KOPT-K1 (cell line): ENCODE measurements around the gene DGAT2L6.
A peak's percentile ranks its signal among the peaks of the same experiment; 100 is the strongest.

Experiments used
- H3K27ac ChIP-seq: fragments of 200-600 bp; sonication (generic); 2 replicates; pipeline ENCODE4 v1.5.1; 2016; ENCODE audit warnings: antibody characterized with exemption, mild to moderate bottlenecking, low read depth, low read length; ENCODE audit not compliant: poor library complexity, severe bottlenecking
- H3K36me3 ChIP-seq: fragments of 200-600 bp; sonication (generic); 2 replicates; pipeline ENCODE4 v1.5.1; 2017; ENCODE audit warnings: antibody characterized with exemption, mild to moderate bottlenecking, low read length, moderate library complexity; ENCODE audit not compliant: insufficient read depth
- H3K9me3 ChIP-seq: fragments of 200-600 bp; sonication (generic); 2 replicates; pipeline ENCODE4 v1.5.1; 2017; ENCODE audit warnings: antibody characterized with exemption, low read length, mild to moderate bottlenecking; ENCODE audit not compliant: insufficient read depth, poor library complexity, severe bottlenecking

The DGAT2L6 gene, protein sequence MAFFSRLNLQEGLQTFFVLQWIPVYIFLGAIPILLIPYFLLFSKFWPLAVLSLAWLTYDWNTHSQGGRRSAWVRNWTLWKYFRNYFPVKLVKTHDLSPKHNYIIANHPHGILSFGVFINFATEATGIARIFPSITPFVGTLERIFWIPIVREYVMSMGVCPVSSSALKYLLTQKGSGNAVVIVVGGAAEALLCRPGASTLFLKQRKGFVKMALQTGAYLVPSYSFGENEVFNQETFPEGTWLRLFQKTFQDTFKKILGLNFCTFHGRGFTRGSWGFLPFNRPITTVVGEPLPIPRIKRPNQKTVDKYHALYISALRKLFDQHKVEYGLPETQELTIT

DNA sequence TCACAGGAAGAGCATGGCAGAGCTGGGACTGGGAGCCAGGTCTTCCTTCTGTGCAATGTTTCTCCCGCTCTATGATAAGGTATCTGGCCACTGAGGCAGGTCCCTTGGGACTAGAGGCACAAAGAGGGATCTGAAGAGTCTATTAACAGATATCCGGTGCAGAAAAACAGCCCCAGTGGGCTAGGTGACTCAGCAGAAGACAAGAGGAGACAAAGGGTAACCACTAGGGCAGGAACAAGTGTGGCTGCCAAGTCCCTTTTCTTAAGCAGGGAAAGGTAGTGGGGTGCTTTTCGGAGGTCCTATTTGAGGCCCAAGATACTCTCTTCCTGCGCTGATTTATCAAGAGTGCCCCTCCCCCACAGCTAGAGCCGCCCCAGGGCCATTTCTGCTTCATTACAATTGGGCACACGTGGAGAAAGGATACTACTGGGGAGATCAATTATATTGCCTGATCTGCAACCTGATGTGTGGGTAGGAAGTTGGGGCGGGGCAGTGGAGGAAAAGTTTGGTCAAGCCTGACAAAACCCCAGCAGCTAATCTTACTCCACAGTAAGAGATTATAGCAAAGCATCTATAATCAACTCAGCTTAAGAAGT is at the start of gene DGAT2L6:
TSS of gene DGAT2L6 (plus strand) at position 546 of the 596 bp plus-strand sequence. CDS start 100 bp downstream, outside the sequence.
- Histone ChIP-seq H3K27ac (no peak within 1 kb of the TSS), H3K36me3 (no peaks in the 10 kb centered on the region), H3K9me3 (no peaks in the 10 kb centered on the region)

DNA sequence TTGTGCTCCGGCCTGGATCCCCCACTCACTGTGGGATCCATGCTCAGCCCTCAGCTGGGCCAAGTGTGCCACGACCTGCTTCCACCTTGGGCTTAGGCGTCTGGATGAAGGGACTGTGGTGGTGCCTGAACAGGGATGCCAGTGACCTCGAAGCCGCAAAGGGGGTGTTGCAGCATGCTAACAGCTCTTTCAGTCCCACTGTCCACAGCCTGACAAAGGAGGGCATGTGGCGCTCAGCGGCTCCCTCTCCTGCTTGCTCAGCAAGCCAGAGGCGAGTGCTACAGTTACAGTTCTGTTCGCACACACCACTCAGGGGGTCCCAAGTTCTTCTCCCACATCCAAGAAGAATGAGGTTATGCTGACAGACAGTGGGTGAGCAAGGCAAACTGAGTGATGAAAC is 49.2 kb upstream of the DGAT2L6 start:
- H3K27ac ChIP-seq = no peak overlapping the region
- no peaks in the 10 kb centered on the region for H3K9me3 ChIP-seq

DNA sequence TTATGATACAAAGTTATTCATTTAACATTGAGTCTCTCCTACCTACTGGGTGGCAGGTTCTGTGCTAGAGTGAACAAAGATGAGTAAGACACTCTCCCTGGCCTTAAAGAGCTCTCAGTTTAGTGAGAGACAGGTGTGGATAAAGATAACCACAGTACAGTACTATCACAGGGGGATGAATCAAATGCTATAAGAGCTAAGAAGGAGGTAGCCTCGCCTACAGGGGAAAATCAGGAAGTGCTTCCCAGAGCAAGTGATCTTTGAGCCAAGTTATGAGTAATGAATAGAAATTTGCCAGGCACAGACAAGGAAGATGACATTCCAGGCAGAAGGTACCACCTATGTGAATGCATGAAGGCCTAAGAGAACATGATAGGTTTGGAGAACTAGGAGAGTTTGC is 47.5 kb upstream of the DGAT2L6 start:
- H3K9me3 ChIP-seq = no peaks in the 10 kb centered on the region
- H3K27ac ChIP-seq = no peak overlapping the region
- H3K36me3 ChIP-seq = peaks cover 4% of the 10 kb centered on the region; the same call in 1 of the 2 replicates

More for the DNA sequence above, 49.2 kb upstream of the DGAT2L6 start:
- H3K36me3 ChIP-seq = no peaks in the 10 kb centered on the region

DNA sequence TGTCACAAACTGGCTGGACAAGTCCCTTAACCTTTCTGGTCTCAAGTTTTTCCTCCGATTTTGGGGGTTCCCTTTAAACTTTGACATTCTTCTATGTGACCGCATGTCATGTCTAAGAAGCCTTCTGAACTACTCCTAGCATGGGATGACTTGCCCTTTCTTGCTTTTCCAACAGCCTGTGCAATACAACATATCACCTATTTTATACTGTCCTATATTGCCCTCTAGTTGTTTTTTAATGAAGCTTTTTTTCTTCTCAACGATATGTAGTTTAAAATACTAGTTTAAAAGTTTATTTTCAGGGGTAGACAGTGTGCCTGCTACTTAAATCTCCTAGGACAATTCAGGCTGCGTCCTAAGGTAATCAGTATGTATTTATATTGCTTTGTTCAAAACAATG is 45.1 kb upstream of the DGAT2L6 start:
- Histone ChIP-seq H3K27ac (peak overlapping the region; percentile 31), H3K36me3 (peaks cover 26% of the 10 kb centered on the region), H3K9me3 (no peaks in the 10 kb centered on the region)

DNA sequence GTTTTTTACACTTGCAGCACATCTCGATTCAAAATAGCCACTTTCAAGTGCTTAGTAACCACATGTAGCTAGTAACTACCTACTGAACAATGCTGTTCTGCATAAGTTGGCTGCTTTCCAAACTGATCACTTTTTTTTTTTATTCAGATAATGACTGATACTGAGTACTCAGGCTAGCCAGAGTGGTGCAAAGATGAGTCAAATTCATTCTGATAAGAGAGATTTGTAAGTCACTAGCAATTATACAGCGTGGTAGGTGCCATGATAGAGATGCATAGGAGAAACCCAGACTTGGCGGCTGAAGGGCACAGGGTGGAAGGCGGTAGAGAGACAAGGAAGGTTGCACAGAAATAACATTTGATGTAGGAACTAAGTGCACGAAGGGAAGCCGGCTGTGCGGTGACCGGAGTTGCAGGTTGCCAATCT is 44.4 kb upstream of the DGAT2L6 start:
- H3K27ac ChIP-seq = peak overlapping the region; percentile 84
- H3K36me3 ChIP-seq = peaks cover 32% of the 10 kb centered on the region
- H3K9me3 ChIP-seq = no peaks in the 10 kb centered on the region

DNA sequence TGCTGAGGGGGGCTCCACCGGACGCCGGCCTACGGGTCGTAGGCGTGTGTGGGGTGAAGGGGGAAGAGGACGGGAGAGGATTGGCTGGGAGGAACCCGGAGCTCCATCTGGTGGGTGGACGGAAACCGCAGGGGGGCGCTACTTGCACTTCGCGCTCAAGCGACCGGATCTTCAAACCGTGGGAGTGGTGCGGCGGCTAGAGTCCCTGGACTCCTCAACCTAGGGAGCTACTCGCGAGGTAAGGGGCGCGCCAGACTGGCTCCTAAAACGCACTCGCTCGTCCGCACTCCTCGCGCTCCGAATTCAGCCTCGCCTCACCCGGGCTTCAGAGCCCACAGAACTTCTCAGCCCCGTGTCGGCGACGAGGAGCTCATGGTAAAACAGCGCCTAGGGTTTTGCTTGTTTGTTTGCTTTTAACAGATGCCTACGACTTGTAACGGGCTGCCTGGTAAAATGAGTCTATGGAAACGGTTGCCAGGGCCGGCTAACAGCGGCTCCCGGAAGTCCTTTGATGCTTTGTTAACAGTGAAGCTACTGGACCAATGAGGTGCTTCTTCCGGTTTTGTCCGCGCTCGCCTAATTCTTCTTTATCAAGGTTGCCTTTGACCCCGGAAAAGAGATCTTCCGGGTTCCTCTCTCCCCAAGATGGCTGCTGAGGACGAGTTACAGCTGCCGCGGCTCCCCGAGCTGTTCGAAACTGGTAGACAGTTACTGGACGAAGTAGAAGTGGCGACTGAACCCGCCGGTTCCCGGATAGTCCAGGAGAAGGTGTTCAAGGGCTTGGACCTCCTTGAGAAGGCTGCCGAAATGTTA is 43.8 kb upstream of the DGAT2L6 start, which contains the start of gene IGBP1:
TSS of gene IGBP1 (plus strand) at position 145 of the 813 bp plus-strand sequence. CDS start at position 646, 501 bp downstream.
- Histone ChIP-seq H3K9me3 (no peaks in the 10 kb centered on the region), H3K27ac (peak within 1 kb of the TSS; percentile 84), H3K36me3 (peaks cover 35% of the 10 kb centered on the region)

DNA sequence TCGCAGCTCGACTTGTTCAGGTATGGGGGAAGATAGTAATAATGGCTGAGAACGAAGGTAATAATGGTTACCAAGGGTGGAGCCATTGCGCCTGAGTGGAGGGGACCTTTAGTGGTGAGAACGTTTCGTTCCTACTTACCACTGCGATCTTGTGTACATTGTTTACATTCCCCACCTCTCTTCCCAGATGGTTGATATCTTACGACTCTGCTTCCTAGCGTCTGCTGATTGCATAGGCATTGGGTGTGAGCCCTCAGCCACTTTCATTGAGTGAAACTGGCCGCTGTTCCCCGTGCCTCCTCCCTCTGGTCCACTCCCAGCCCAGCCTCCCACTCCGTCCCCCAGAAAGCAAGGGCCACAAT is 43.2 kb upstream of the DGAT2L6 start:
- Histone ChIP-seq H3K9me3 (no peaks in the 10 kb centered on the region), H3K27ac (peak overlapping the region; percentile 84), H3K36me3 (peaks cover 35% of the 10 kb centered on the region)

DNA sequence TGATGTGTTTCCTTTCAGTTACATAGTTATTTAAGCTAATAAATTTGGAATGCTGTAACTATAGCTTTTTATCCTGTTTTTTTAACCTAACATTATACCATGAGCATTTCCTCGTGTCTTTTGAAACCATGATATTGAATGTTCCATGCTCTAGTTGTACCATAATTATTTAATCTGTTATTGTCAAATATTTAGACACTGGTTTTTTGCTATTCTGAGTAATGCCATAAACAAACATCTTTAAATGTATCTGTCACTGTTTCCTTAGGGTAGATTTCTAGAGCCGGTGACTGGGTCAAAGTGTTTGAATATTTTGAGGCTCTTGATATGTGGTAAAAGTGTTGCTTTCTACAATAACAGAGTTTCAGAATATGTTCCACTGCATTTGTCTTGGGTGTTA is 38.7 kb upstream of the DGAT2L6 start:
- Histone ChIP-seq H3K36me3 (peaks cover 70% of the 10 kb centered on the region), H3K9me3 (no peaks in the 10 kb centered on the region), H3K27ac (no peak overlapping the region)

DNA sequence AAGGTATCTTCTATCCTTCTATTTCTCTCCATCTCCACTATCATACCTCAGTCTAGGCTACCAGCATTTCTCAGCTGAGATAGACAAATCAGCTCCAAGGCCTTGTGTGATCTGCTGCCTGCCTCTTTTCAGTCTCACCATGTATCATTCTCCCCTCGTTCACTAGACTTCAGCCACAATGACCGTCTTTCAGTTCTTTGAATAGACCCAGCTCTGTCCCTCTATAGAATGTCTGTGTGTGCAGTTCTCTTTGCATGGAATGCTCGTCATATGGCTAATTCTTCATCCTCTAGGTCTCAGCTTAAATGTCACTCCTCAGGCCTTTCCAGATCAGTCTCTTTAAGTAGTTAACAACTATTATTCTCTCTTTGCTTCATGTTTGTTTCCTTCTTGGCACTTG is 37.5 kb upstream of the DGAT2L6 start:
- Histone ChIP-seq H3K27ac (no peak overlapping the region), H3K36me3 (peaks cover 67% of the 10 kb centered on the region), H3K9me3 (no peaks in the 10 kb centered on the region)

DNA sequence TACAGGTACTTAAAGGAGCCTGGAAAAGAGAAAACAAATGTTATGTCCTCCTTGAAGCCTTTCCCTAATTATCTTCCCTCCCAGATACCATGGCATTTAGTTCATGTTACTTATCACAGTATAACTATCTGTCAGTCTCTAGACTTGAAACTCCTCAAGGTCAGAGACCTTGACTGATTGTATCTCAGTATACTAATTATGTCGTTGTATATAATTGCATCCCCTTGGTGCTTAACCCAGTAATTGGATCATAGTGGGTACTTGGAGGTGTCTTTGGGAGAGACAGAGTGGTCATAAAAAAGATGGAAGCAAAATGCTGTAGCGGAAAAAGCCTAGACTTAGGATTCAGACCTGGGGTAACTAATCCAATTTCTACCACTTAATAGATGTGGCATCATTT is 35.9 kb upstream of the DGAT2L6 start:
- H3K27ac ChIP-seq = no peak overlapping the region
- H3K36me3 ChIP-seq = peaks cover 57% of the 10 kb centered on the region
- no peaks in the 10 kb centered on the region for H3K9me3 ChIP-seq

DNA sequence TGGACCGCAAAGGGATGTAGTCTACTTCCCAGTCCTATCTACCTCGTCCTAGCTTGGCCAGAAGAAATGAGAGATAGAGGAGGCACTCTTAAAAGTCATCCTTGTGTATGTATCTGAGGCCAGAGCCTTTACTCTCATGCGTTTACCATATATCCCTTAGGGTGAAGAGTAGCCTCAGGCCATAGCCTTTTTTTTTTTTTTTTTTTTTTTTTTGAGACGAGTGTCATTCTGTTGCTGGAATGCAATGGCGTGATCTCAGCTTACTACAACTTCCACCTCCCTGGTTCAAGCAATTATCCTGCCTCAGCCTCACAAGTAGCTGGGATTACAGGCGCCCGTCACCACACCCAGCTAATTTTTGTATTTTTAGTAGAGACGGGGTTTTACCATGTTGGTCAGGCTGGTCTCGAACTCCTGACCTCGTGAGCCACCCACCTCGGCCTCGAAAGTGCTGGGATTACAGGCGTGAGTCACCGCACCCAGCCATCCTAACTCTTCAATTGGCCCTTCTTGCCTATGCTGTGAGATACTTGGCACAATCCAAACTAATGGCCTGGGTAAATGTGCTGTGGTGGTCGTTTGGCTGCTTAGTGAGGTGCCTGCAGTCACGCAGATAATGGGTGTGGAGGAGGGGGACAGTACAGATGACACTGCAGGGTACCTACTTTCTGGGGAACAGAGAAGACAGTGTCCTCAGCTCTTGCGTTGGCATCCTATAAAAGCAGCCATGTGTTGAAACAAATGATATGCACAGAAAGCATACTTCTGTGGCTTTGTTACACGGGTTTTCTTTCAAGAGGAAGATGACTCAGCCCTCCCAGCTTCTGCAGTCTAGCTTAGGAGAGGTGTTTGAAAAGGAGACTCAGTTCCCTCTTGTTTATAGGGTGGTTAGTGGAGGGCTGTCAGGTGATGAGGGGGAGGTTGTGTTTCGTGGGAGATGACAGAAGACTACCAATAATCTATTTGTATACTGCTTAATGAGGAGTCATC is 10.4 kb upstream of the DGAT2L6 start:
- Histone ChIP-seq H3K27ac (no peak overlapping the region), H3K36me3 (peaks cover 44% of the 10 kb centered on the region)

DNA sequence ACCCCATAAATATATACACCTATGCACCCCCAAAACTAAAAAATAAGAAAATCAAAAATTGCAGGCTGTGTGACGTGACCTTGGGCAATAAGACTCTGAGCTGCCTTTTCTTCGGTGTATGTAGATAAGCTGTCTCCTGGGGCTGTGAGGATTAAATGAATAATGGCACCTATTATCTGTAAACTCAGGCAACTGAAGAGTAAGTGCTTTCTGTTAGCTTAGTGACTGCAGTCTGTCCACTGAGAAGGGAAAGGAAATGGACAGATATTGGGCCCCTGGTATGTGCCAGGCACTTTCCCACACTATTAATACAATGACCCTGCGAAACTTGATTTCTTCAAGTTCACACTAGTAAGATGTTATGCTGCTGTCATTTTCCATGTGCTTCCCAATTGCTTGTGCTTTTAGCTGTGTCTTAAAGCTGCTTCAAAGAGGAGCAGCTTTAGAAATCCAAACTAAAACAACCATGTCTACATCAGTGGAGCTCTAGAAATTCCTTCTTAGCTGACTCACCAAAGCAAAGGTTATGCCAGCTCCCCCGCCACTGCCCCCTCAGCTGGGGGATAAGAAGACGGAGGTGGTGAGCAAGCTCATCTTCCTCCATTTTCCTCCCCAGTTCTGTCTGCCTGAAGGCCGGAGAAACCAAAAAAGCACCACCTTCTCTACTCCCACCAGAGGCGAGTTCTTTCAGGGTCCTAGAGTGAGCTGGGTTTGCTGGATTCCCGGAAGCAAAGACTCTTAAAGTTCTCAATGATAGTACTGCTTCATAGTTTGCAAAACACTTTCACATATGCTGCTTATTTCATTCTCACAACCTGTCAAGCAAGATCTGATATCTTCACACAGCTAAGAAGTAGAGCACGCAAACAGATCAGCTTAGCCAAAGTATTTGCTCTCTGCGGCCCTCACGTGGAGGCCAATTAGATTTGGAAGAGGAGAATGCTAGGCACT is 8.8 kb upstream of the DGAT2L6 start:
- H3K9me3 ChIP-seq = no peaks in the 10 kb centered on the region
- H3K27ac ChIP-seq = no peak overlapping the region
- H3K36me3 ChIP-seq = peaks cover 36% of the 10 kb centered on the region

More for the DNA sequence above, 10.4 kb upstream of the DGAT2L6 start:
- H3K9me3 ChIP-seq = no peaks in the 10 kb centered on the region

DNA sequence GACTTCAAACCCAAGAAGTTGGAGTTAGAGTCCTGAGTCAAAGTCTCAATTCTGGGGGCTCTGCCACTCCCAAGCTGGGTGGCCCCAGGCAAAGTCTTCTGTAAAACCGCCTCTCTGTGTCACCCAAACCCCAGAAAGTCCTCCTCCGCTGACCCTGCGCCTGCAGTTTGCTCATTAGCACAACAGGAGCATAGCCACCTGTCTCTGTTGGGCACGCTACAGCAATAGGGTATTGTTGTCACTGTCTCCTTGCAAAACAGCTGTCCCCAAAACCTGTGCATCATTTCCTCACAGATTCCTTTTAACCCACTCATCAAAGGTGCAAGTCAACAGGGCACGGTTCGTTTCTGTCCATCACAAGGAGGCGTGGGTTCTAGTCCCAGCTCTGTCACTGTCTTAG is 8.0 kb upstream of the DGAT2L6 start:
- Histone ChIP-seq H3K36me3 (peaks cover 30% of the 10 kb centered on the region), H3K9me3 (no peaks in the 10 kb centered on the region), H3K27ac (no peak overlapping the region)
